GM23248 (cell line): ENCODE data around the gene LMO7. TPM values are rescaled to one million over a fixed set of nuclear protein-coding genes. Genes with fewer than 3 reads are reported as not detected.
"Not testable (repeated sequence)": the region's sequence is repeated elsewhere in the genome, so short reads cannot be mapped to it uniquely, and the experiment has no call there.

Source experiments
- DNase-seq: peaks from one replicate; pipeline ENCODE4 v3.0.0-alpha.2; 2015
- H2AFZ ChIP-seq: fragments of 200-600 bp; sonication (generic); 2 replicates; pipeline ENCODE4 v1.6.1; 2016; ENCODE audit warnings: antibody characterized with exemption
- H3F3A ChIP-seq: fragments of 200-600 bp; sonication (generic); 2 replicates; pipeline ENCODE4 v1.6.1; 2016; ENCODE audit warnings: mild to moderate bottlenecking, antibody characterized with exemption, mixed run types; ENCODE audit not compliant: insufficient read depth
- H3K27ac ChIP-seq: fragments of 200-600 bp; sonication (generic); 2 replicates; pipeline ENCODE4 v1.5.1; 2016; ENCODE audit warnings: mild to moderate bottlenecking
- H3K27me3 ChIP-seq: fragments of 200-600 bp; sonication (generic); replicated peaks from 2 replicates; pipeline ENCODE4 v1.6.1; 2016; ENCODE audit warnings: mild to moderate bottlenecking; ENCODE audit not compliant: insufficient read depth
- H3K36me3 ChIP-seq: fragments of 200-600 bp; sonication (generic); 2 replicates; pipeline ENCODE4 v1.6.1; 2016; ENCODE audit warnings: low read depth, mild to moderate bottlenecking
- H3K4me1 ChIP-seq: fragments of 200-600 bp; sonication (generic); 2 replicates; pipeline ENCODE4 v1.6.1; 2016; ENCODE audit warnings: mild to moderate bottlenecking; ENCODE audit not compliant: insufficient read depth
- H3K4me2 ChIP-seq: fragments of 200-600 bp; sonication (generic); one replicate; pipeline ENCODE4 v1.6.1; 2016; ENCODE audit warnings: mild to moderate bottlenecking; ENCODE audit not compliant: unreplicated experiment
- H3K4me3 ChIP-seq: fragments of 200-600 bp; sonication (generic); 2 replicates; pipeline ENCODE4 v1.5.1; 2016; ENCODE audit warnings: mild to moderate bottlenecking
- H3K79me2 ChIP-seq: fragments of 200-600 bp; sonication (generic); 2 replicates; pipeline ENCODE4 v1.6.1; 2016; ENCODE audit warnings: mild to moderate bottlenecking; ENCODE audit not compliant: insufficient read depth
- H3K9ac ChIP-seq: fragments of 200-600 bp; sonication (generic); 2 replicates; pipeline ENCODE4 v1.6.1; 2016; ENCODE audit warnings: mild to moderate bottlenecking
- H3K9me2 ChIP-seq: fragments of 200-600 bp; sonication (generic); 2 replicates; pipeline ENCODE4 v1.6.1; 2016; ENCODE audit warnings: mixed run types, mild to moderate bottlenecking, moderate library complexity; ENCODE audit not compliant: insufficient read depth
- H3K9me3 ChIP-seq: fragments of 200-600 bp; sonication (generic); one replicate; pipeline ENCODE4 v1.6.1; 2017; ENCODE audit warnings: low read depth
- H4K20me1 ChIP-seq: fragments of 200-600 bp; sonication (generic); 2 replicates; pipeline ENCODE4 v1.6.0; 2016; ENCODE audit not compliant: insufficient read depth
- EZH2 ChIP-seq: fragments of 200-600 bp; sonication (generic); IDR thresholded peaks from 2 replicates; pipeline ENCODE4 v1.6.1; 2018; ENCODE audit warnings: antibody characterized with exemption, mild to moderate bottlenecking; ENCODE audit not compliant: insufficient read depth, poor library complexity, severe bottlenecking
- EZH2phosphoT487 ChIP-seq: fragments of 200-600 bp; sonication (generic); IDR thresholded peaks from 2 replicates; pipeline ENCODE4 v1.6.1; 2018; ENCODE audit warnings: antibody characterized with exemption, moderate library complexity, mild to moderate bottlenecking, low read depth; ENCODE audit not compliant: insufficient read depth
- WGBS, 2 experiments: methylation state at CpG; one replicate each; pipeline ENCODE4 v1.1.6; 2015 to 2017; ENCODE audit warnings: low lambda C conversion rate in 2 of 2, low coverage in 1 of 2; ENCODE audit errors: missing lambda C conversion rate in 2 of 2; 5-methylcytosine and 5-hydroxymethylcytosine counted together
- in situ Hi-C: fragments of 300-500 bp; cut with MboI; formaldehyde crosslinking; loops from 2 replicates; pipeline ENCODE4 v1.15.0; 2020
- polyA plus RNA-seq: library from polyadenylated mRNA; unstranded; fragments of >200 nt; fragmentation: Nextera tagmentation; extraction: Ambion mirVana; gene quantifications from 2 replicates; pipeline ENCODE4 v1.2.1, GENCODE V29; 2016
- total RNA-seq: library from RNA; depleted of rRNA; stranded (reverse); fragments of >200 nt; shearing (Covaris generic); gene quantifications from 2 replicates; pipeline ENCODE4 v1.2.3, GENCODE V29; 2014

LMO7 gene
- total and polyA plus RNA-seq, 2 experiments from 2014 or later = 288 to 318 TPM

GRCh38 chr13:75788481-75788981, 152.4 kb downstream of the LMO7 start:
- Histone ChIP-seq H3K36me3 (peaks cover 9% of the 10 kb centered on the region; the same call in 1 of the 2 replicates), H3K4me1 (peaks cover 56% of the 10 kb centered on the region), H3K9me3 (no peaks in the 10 kb centered on the region), H3K27ac (peak overlapping the region; percentile 59), H2AFZ (no peak overlapping the region), H3K79me2 (peaks cover 98% of the 10 kb centered on the region), H3K4me2 (peak overlapping the region; percentile 62), H4K20me1 (peaks cover 14% of the 10 kb centered on the region), H3K9me2 (no peaks in the 10 kb centered on the region), H3K9ac (no peak overlapping the region), H3F3A (peaks cover 44% of the 10 kb centered on the region), H3K27me3 (no peaks in the 10 kb centered on the region), H3K4me3 (no peak overlapping the region)
- TF ChIP-seq EZH2 = no peak
- TF ChIP-seq EZH2phosphoT487 = no peak
- WGBS, 2 experiments = 11 to 23% methylated on average over 3 of the region's 3 CpGs
- in situ Hi-C loops = no loop called here
- peak; percentile 89 for DNase-seq

GRCh38 chr13:75789451-75790197, 153.5 kb downstream of the LMO7 start:
- Histone ChIP-seq H3K27ac (0 out of 2 replicates have a peak overlapping the region, but pooled peaks have one; percentile 59), H3F3A (peaks cover 39% of the 10 kb centered on the region), H3K27me3 (no peaks in the 10 kb centered on the region), H3K4me1 (peaks cover 50% of the 10 kb centered on the region), H3K9me2 (no peaks in the 10 kb centered on the region), H3K79me2 (peaks cover 98% of the 10 kb centered on the region), H3K4me2 (peak overlapping the region; percentile 62), H3K9ac (no peak overlapping the region), H3K4me3 (no peak overlapping the region), H3K9me3 (no peaks in the 10 kb centered on the region), H3K36me3 (peaks cover 6% of the 10 kb centered on the region; the same call in 1 of the 2 replicates), H4K20me1 (peaks cover 21% of the 10 kb centered on the region), H2AFZ (no peak overlapping the region)
- in situ Hi-C loops = no loop called here
- 87 to 89% methylated on average over 9 of the region's 9 CpGs for WGBS, 2 experiments
- peak; percentile 10 for DNase-seq
- TF ChIP-seq EZH2 (no peak), EZH2phosphoT487 (no peak)

GRCh38 chr13:75790198-75790970, 154.3 kb downstream of the LMO7 start:
- Histone ChIP-seq H3K4me3 (no peak overlapping the region), H3K9me3 (no peaks in the 10 kb centered on the region), H3F3A (peaks cover 41% of the 10 kb centered on the region), H3K79me2 (peaks cover 98% of the 10 kb centered on the region), H3K27me3 (no peaks in the 10 kb centered on the region), H3K4me2 (no peak overlapping the region), H3K9me2 (no peaks in the 10 kb centered on the region), H3K36me3 (peaks cover 6% of the 10 kb centered on the region; the same call in 1 of the 2 replicates), H4K20me1 (peaks cover 21% of the 10 kb centered on the region), H3K4me1 (peaks cover 44% of the 10 kb centered on the region), H2AFZ (no peak overlapping the region), H3K27ac (no peak overlapping the region), H3K9ac (no peak overlapping the region)
- in situ Hi-C loops = no loop called here
- DNase-seq = no peak
- TF ChIP-seq EZH2 (no peak), EZH2phosphoT487 (no peak)
- WGBS, 2 experiments = 98 to 100% methylated on average over 4 of the region's 4 CpGs

GRCh38 chr13:75792526-75793187, 156.5 kb downstream of the LMO7 start:
- H2AFZ ChIP-seq = no peak overlapping the region
- no peak overlapping the region for H3K4me2 ChIP-seq
- WGBS, 2 experiments = 78 to 87% methylated on average over 3 of the region's 3 CpGs
- H3K27ac ChIP-seq = no peak overlapping the region
- H3K4me3 ChIP-seq = no peak overlapping the region
- no peaks in the 10 kb centered on the region for H3K27me3 ChIP-seq
- peaks cover 22% of the 10 kb centered on the region for H3K36me3 ChIP-seq
- no peaks in the 10 kb centered on the region for H3K9me2 ChIP-seq
- H3F3A ChIP-seq = peaks cover 33% of the 10 kb centered on the region
- no peak for DNase-seq
- no peaks in the 10 kb centered on the region for H3K9me3 ChIP-seq
- H4K20me1 ChIP-seq = peaks cover 19% of the 10 kb centered on the region; the same call in 1 of the 2 replicates
- H3K4me1 ChIP-seq = peaks cover 29% of the 10 kb centered on the region
- in situ Hi-C loops = no loop called here
- peaks cover 98% of the 10 kb centered on the region for H3K79me2 ChIP-seq
- TF ChIP-seq EZH2phosphoT487 (no peak), EZH2 (no peak)
- no peak overlapping the region for H3K9ac ChIP-seq

- H3K4me3 ChIP-seq, H2AFZ ChIP-seq, H3K9me3 ChIP-seq, H3K27ac ChIP-seq, H3K9ac ChIP-seq, H3K9me2 ChIP-seq, H3K27me3 ChIP-seq, in situ Hi-C loops, H3K4me2 ChIP-seq, DNase-seq: not testable (repeated sequence)
- Histone ChIP-seq H3K4me1 (peaks cover 29% of the 10 kb centered on the region), H3K79me2 (peaks cover 98% of the 10 kb centered on the region), H3K36me3 (peaks cover 27% of the 10 kb centered on the region), H4K20me1 (peaks cover 19% of the 10 kb centered on the region; the same call in 1 of the 2 replicates), H3F3A (peaks cover 33% of the 10 kb centered on the region)
- WGBS, 2 experiments = 96% methylated on average over 8 to 9 of the region's 9 CpGs
These were observed 157.0 kb downstream of the LMO7 start for GRCh38 chr13:75793188-75793567.
